Measurements from ENCODE around the gene RPGRIP1. TPM values are rescaled to one million over a fixed set of nuclear protein-coding genes. Genes with fewer than 3 reads are reported as not detected.
"Not testable (repeated sequence)": the region's sequence is repeated elsewhere in the genome, so short reads cannot be mapped to it uniquely, and the experiment has no call there.

Gene RPGRIP1
- total RNA-seq, 2 experiments from 2014 or later = not detected

- no peaks in the 10 kb centered on the region for H3K27me3 Mint-ChIP-seq
- peak overlapping the region; percentile 99 for H3K27ac Mint-ChIP-seq
- H3K4me1 Mint-ChIP-seq = peaks cover 84% of the 10 kb centered on the region
- ChIA-PET POLR2A (interaction anchor here (0.9 to 7.8 kb wide), 8 partner anchors 7 to 249 kb away, joined by 3 to 76 read pairs (median 6); partner anchors contain the start of gene METTL3), CTCF (no interaction called here)
- no peaks in the 10 kb centered on the region for H3K9me3 Mint-ChIP-seq
- H3K4me3 Mint-ChIP-seq = peak overlapping the region; percentile 65
- peaks cover 88% of the 10 kb centered on the region for H3K36me3 Mint-ChIP-seq (ENCODE audit: low read depth)
- DNase-seq = no peak
These were observed 17.5 kb upstream of the RPGRIP1 start for GRCh38 chr14:21262410-21262809.

DNA sequence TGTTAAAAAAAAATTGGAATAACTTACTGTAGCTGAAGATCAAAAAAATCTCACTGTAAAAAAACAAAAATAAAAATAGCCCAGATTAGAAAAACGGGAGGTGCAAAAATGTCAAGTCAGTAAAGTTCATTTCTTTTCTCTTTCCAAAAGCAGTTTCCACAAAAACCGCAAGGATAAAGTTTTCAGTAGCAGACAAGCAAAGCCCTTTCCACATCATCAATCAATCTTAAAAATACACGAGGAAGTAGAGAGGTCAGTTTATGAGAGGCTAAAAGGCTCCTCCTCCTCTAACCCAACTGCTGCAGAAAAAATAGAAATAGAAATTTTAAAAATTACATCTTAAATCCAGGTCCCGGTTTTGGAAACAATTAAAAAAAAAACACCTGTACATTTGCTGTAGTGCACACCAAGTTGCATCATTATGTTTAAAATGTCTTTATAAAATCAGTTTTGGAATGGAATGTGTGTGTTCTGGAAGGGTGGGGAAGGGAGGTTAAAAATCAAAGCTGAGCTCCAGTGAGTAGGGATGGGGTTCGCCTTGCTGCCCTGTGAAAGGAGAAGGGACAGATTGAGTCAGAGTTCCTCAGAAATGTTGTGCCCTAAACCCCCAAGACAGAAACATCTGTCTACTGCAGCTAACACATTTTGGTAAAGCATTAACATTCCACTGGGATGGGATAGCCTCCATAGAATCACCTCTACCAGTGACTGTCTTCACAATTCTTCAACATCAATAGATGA, 16.4 kb upstream of the RPGRIP1 start:
- POLR2A ChIA-PET = interaction anchor here (1.2 to 7.8 kb wide), 7 partner anchors 8 to 174 kb away, joined by 4 to 76 read pairs (median 6); no protein-coding TSS in a partner anchor
- no peak for DNase-seq
- H3K9me3 Mint-ChIP-seq = no peaks in the 10 kb centered on the region
- peaks cover 89% of the 10 kb centered on the region for H3K36me3 Mint-ChIP-seq (ENCODE audit: low read depth)
- H3K4me1 Mint-ChIP-seq = peaks cover 79% of the 10 kb centered on the region
- H3K27me3 Mint-ChIP-seq = no peaks in the 10 kb centered on the region
- peak overlapping the region; percentile 99 for H3K27ac Mint-ChIP-seq
- H3K4me3 Mint-ChIP-seq = peak overlapping the region; percentile 61
- CTCF ChIA-PET = no interaction called here

DNA sequence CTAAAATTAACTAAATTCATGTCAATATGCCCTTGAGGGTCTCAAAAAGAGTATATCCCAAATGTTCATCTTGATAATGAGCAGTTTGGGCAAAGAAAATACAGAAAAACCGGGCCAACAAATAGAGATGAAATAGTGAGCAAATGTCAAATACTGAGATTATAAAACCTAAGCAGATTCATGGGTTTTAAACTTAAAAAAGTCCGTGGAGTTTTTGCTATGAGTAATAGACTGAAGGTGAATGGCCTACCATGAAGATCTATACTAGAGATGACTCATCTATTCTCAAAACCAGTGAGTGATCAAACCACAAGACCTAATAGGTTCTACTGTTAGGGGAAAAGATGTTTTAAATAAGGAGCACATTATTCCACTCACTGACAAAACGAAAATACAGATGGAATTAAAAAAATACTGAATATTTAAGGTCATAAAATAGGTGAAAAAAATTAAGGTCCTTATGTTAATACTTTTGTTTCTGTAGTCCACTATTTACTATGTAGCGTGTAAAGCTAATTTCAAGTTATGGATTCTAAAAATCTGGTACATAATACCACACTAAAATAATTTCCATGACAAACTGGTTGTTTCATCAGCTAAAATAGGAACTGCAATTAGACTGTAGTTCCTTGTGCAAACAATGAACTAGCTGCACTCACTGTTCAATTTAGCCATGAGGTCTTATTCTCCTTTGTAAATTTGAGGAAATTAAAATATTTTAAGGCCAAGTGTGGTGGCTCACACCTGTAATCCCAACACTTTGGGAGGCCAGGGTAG, 15.7 kb upstream of the RPGRIP1 start:
- DNase-seq = no peak
- H3K9me3 Mint-ChIP-seq = no peaks in the 10 kb centered on the region
- peaks cover 72% of the 10 kb centered on the region for H3K4me1 Mint-ChIP-seq
- H3K27ac Mint-ChIP-seq = peak overlapping the region; percentile 99
- peaks cover 87% of the 10 kb centered on the region for H3K36me3 Mint-ChIP-seq (ENCODE audit: low read depth)
- peak overlapping the region; percentile 61 for H3K4me3 Mint-ChIP-seq
- POLR2A ChIA-PET = interaction anchor here (0.9 to 7.8 kb wide), 15 partner anchors 9 to 1268 kb away, joined by 3 to 76 read pairs (median 5); partner anchors contain the start of genes METTL3 and SUPT16H
- no peaks in the 10 kb centered on the region for H3K27me3 Mint-ChIP-seq
- CTCF ChIA-PET = interaction anchor here (0.8 to 1.6 kb wide), 4 partner anchors 9 to 161 kb away, joined by 3 to 5 read pairs (median 3); no protein-coding TSS in a partner anchor

DNA sequence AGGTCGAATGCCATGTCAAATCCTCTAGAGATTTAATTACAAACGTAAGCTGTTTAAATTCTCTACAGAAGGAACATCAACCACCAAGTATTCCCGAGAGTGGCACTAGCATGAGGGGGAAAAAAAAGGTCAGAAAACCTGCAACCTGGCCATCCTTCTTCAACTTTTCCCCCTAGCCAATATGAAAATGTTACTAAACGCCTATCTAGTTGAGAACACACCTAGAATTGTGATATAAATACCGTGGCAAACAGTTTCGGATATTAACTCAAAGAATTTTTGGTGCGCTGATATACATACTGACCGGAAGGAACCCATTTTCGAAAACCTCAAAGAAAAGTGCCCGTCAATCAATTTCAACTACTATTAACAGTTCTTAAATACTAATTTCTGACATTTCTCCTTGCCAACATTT, 12.4 kb upstream of the RPGRIP1 start:
- peaks cover 56% of the 10 kb centered on the region for H3K4me1 Mint-ChIP-seq
- peaks cover 70% of the 10 kb centered on the region for H3K36me3 Mint-ChIP-seq (ENCODE audit: low read depth)
- ChIA-PET POLR2A (interaction anchor here (0.8 to 7.8 kb wide), 8 partner anchors 12 to 1322 kb away, joined by 3 to 76 read pairs (median 5); partner anchors contain the start of genes DAD1 and SUPT16H), CTCF (interaction anchor here (0.7 to 1.4 kb wide), 2 partner anchors 114 to 115 kb away, joined by 3 read pairs; no protein-coding TSS in a partner anchor)
- peak overlapping the region; percentile 99 for H3K4me3 Mint-ChIP-seq
- no peaks in the 10 kb centered on the region for H3K27me3 Mint-ChIP-seq
- H3K9me3 Mint-ChIP-seq = no peaks in the 10 kb centered on the region
- no peak for DNase-seq
- peak overlapping the region; percentile 99 for H3K27ac Mint-ChIP-seq

DNA sequence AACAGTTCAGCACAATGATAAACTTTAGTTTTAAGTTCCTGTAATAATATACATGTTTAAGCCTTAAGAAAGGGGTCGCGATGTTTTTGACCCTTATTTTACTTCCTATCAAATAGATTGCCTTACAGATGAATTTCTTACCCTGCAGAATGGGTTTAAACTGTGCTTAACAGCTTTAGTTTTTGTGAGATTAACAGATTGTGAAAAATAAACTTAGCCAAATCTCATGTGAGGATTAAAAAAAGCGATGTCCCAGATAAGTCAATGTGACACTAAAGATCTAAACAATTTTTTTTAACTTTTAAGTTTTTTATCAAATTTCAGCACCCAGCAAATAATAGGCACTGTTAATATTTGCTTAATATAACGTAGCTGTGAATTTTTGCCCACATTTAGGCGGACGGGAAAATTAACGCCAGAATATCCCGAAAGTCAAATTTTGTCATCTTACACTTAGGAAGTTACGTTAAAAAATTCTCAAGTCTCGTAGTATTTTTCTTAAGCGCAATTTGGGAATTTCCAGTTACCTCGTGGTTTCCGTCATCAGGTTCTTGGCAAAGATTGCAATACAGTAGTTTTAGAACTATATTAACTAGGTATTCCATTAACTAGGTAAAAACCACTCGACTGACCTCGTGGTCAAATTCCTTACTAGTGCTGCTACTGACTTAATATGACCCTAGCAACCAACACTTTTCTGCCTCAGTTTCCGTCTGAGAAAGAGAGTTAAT, 11.8 kb upstream of the RPGRIP1 start:
- no peak for DNase-seq
- H3K9me3 Mint-ChIP-seq = no peaks in the 10 kb centered on the region
- ChIA-PET POLR2A (interaction anchor here (0.7 to 7.8 kb wide), 11 partner anchors 12 to 1321 kb away, joined by 3 to 76 read pairs (median 3); partner anchors contain the start of genes DAD1 and SUPT16H), CTCF (interaction anchor here (1.4 kb wide), 1 partner anchor 114 kb away, joined by 3 read pairs; no protein-coding TSS in a partner anchor)
- peak overlapping the region; percentile 99 for H3K27ac Mint-ChIP-seq
- peak overlapping the region; percentile 99 for H3K4me3 Mint-ChIP-seq
- H3K36me3 Mint-ChIP-seq (ENCODE audit: low read depth) = peaks cover 64% of the 10 kb centered on the region
- H3K27me3 Mint-ChIP-seq = no peaks in the 10 kb centered on the region
- H3K4me1 Mint-ChIP-seq = peaks cover 50% of the 10 kb centered on the region

DNA sequence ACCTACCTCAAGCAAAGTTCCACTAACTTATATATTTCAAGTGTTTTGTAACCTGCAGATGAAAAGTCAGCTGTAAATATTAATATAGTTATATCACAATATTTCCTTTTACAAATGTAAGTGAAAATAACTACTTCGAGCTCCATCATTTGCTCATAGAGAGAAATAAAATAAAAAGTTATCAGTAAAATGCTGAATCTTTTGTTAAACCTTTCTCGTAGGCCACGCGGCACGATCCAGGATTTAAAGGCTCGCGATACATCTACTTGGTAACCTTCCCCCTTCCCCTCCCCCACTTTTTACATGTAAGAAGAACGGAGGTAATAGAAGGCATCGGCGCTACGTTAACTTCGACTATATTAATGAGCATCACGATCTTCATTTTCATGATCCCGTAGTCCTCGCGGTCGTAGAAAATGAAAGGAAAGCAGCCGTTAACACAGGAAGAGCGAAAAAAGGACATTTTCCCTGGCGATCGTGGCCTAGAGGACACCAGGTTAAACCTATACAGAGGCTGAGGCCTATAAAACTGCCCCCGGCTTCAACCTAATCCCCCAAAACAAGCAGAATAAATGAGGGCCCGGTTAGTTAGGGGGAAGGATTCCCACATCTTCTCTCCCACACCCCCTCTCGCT, 11.1 kb upstream of the RPGRIP1 start:
- H3K27me3 Mint-ChIP-seq = no peaks in the 10 kb centered on the region
- ChIA-PET POLR2A (interaction anchor here (0.7 to 7.8 kb wide), 10 partner anchors 13 to 1270 kb away, joined by 3 to 76 read pairs (median 3); partner anchors contain the start of gene SUPT16H), CTCF (interaction anchor here (1.4 kb wide), 1 partner anchor 114 kb away, joined by 3 read pairs; no protein-coding TSS in a partner anchor)
- peaks cover 57% of the 10 kb centered on the region for H3K36me3 Mint-ChIP-seq (ENCODE audit: low read depth)
- peak overlapping the region; percentile 99 for H3K27ac Mint-ChIP-seq
- peaks cover 43% of the 10 kb centered on the region for H3K4me1 Mint-ChIP-seq
- H3K4me3 Mint-ChIP-seq = peak overlapping the region; percentile 99
- H3K9me3 Mint-ChIP-seq = no peaks in the 10 kb centered on the region
- DNase-seq = peak; percentile 40

DNA sequence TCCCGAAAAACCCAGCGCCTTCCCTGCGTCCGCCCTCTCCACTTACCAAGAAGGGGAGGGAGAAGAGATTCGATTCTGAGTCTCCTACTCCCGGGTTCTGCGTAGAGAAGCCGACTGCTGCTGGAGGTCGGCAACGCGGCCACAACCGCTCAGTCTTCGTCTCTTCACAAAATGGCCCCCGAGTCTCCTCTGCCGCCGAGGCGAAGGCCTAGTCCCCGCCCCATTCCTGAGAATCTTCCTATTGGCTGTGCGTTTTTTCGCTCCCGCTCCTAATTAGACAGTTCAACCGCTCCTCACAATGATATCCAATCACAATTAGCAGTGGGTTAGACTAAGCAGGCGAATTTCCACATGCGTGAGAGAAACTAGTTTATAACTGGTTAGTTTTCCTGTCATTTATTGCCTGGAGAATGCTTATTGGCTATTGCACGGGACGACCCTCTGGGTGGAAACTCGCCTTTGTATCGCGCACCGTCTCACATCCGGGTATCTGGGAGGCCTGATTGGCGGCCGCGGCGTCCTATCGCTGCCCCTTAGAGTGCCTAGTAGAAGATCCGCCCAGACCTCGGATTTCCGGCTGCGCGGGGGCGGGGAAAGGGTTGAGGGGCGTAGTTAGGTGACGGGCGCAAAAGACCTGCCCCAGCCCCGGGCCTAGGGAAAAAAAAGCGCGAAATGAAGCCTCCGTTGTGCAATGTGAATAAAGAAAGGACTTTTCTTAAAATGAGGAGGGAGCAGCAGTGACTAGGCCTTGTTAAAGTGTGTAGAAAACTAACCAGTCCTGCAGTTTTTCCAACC, 10.4 kb upstream of the RPGRIP1 start, which contains the start of gene HNRNPC:
Gene HNRNPC (minus strand): TSS at position 191 of the 795 bp plus-strand sequence. CDS start 35,249 bp downstream, outside the sequence.
- DNase-seq = peak; percentile 100
- Mint-ChIP-seq H3K27ac (peak within 1 kb of the TSS; percentile 99), H3K36me3 (ENCODE audit: low read depth) (peaks cover 50% of the 10 kb centered on the region), H3K27me3 (no peaks in the 10 kb centered on the region), H3K9me3 (no peaks in the 10 kb centered on the region), H3K4me1 (peaks cover 36% of the 10 kb centered on the region), H3K4me3 (peak within 1 kb of the TSS; percentile 99)
- ChIA-PET POLR2A (interaction anchor here (0.6 to 5.2 kb wide), 8 partner anchors 12 to 115 kb away, joined by 3 to 68 read pairs (median 4); partner anchors contain the start of gene SUPT16H), CTCF (no interaction called here)

- ChIA-PET POLR2A (interaction anchor here (1.0 kb wide), 1 partner anchor 43 kb away, joined by 3 read pairs; no protein-coding TSS in a partner anchor), CTCF (interaction anchor here (0.7 kb wide), 1 partner anchor 36 kb away, joined by 3 read pairs; no protein-coding TSS in a partner anchor)
- not testable (repeated sequence) for H3K4me3 Mint-ChIP-seq, H3K9me3 Mint-ChIP-seq, H3K27ac Mint-ChIP-seq, DNase-seq, H3K27me3 Mint-ChIP-seq
- peaks cover 18% of the 10 kb centered on the region for H3K36me3 Mint-ChIP-seq (ENCODE audit: low read depth)
- H3K4me1 Mint-ChIP-seq = peaks cover 14% of the 10 kb centered on the region
These were observed 7.2 kb upstream of the RPGRIP1 start for GRCh38 chr14:21272661-21273060.

GRCh38 chr14:21275261-21275858, 4.5 kb upstream of the RPGRIP1 start:
- no peak for DNase-seq
- H3K4me3 Mint-ChIP-seq = no peak overlapping the region
- peaks cover 5% of the 10 kb centered on the region for H3K4me1 Mint-ChIP-seq
- POLR2A ChIA-PET = interaction anchor here (1.6 kb wide), 1 partner anchor 10 kb away, joined by 5 read pairs; no protein-coding TSS in a partner anchor
- CTCF ChIA-PET = interaction anchor here (0.7 to 1.4 kb wide), 2 partner anchors 24 to 36 kb away, joined by 3 to 4 read pairs; no protein-coding TSS in a partner anchor
- no peaks in the 10 kb centered on the region for H3K27me3 Mint-ChIP-seq
- H3K9me3 Mint-ChIP-seq = no peaks in the 10 kb centered on the region
- no peaks in the 10 kb centered on the region for H3K36me3 Mint-ChIP-seq (ENCODE audit: low read depth)
- no peak overlapping the region for H3K27ac Mint-ChIP-seq

- Mint-ChIP-seq H3K36me3 (ENCODE audit: low read depth) (no peaks in the 10 kb centered on the region), H3K4me1 (peaks cover 4% of the 10 kb centered on the region), H3K27ac (no peak overlapping the region), H3K27me3 (no peaks in the 10 kb centered on the region), H3K9me3 (no peaks in the 10 kb centered on the region), H3K4me3 (no peak overlapping the region)
- no peak for DNase-seq
- CTCF ChIA-PET = no interaction called here
- POLR2A ChIA-PET = interaction anchor here (0.8 kb wide), 1 partner anchor 13 kb away, joined by 3 read pairs; no protein-coding TSS in a partner anchor
These were observed 1.3 kb upstream of the RPGRIP1 start for GRCh38 chr14:21278632-21279031.

DNA sequence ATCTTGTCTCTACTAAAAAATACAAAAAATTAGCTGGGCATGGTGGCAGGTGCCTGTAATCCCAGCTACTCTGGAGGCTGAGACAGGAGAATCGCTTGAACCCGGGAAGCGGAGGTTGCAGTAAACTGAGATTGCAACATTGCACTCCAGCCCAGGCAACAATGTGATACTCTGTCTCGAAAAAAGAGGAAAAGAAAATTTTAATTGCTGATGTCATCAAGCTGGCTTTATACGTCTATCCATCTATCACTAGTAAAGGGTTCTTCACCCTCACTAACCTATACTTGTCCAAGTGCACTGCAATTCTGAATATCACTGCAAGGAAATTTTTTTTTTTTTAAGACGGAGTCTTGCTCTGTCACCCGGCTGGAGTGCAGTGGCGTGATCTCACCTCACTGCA, 2.0 kb downstream of the RPGRIP1 start:
- H3K4me3 Mint-ChIP-seq; H3K27me3 Mint-ChIP-seq; DNase-seq; H3K4me1 Mint-ChIP-seq; H3K36me3 Mint-ChIP-seq (ENCODE audit: low read depth); CTCF ChIA-PET; H3K27ac Mint-ChIP-seq; H3K9me3 Mint-ChIP-seq: not testable (repeated sequence)
- POLR2A ChIA-PET = interaction anchor here (1.0 kb wide), 1 partner anchor 101 kb away, joined by 4 read pairs; no protein-coding TSS in a partner anchor
